Sigmoid colon (tissue), 7 donors: ENCODE measurements around the gene UST. TPM values are rescaled to one million over a fixed set of nuclear protein-coding genes. Genes with fewer than 3 reads are reported as not detected.
"Not testable (repeated sequence)": the region's sequence is repeated elsewhere in the genome, so short reads cannot be mapped to it uniquely, and the experiment has no call there.

Source experiments
- DNase-seq: peaks from one replicate; pipeline ENCODE4 v3.0.0-alpha.2; 2019
- H3K27ac ChIP-seq, 4 donors: fragments of 200-600 bp; sonication (generic); one replicate each; pipeline ENCODE4 v1.5.1; 2016 to 2019; ENCODE audit warnings: mild to moderate bottlenecking in 1 of 4
- H3K27me3 ChIP-seq, 3 donors: fragments of 200-600 bp; sonication (generic); one replicate each; pipeline ENCODE4 v1.5.1; 2019; ENCODE audit warnings: mild to moderate bottlenecking in 1 of 3
- H3K36me3 ChIP-seq, 4 donors: fragments of 200-600 bp; sonication (generic); one replicate each; pipeline ENCODE4 v1.5.1; 2016 to 2019
- H3K4me1 ChIP-seq, 4 donors: fragments of 200-600 bp; sonication (generic); one replicate each; pipeline ENCODE4 v1.5.1; 2017 to 2019
- H3K4me3 ChIP-seq, 4 donors: fragments of 200-600 bp; sonication (generic); one replicate each; pipeline ENCODE4 v1.5.1; 2017 to 2019; ENCODE audit warnings: mild to moderate bottlenecking in 2 of 4, moderate library complexity in 1 of 4
- H3K9me3 ChIP-seq, 4 donors: fragments of 200-600 bp in 3 of 4; sonication (generic) in 3 of 4; one replicate each; pipeline versions ENCODE4 v1.5.1 to v1.6.1; 2013 to 2019
- EP300 ChIP-seq, 4 donors: sonication (generic); formaldehyde crosslinking; IDR thresholded peaks; one replicate each; pipeline ENCODE4 v1.6.1; 2017; ENCODE audit warnings: antibody characterized with exemption in 4 of 4
- POLR2A ChIP-seq, 2 donors: fragments of 450-650 bp; IDR thresholded peaks; one replicate each; pipeline ENCODE4 v1.6.1; 2016; ENCODE audit warnings: antibody characterized with exemption in 2 of 2, mild to moderate bottlenecking in 2 of 2, moderate library complexity in 2 of 2
- POLR2AphosphoS5 ChIP-seq, 4 donors: sonication (generic); formaldehyde crosslinking; IDR thresholded peaks; one replicate each; pipeline ENCODE4 v1.6.1; 2017; ENCODE audit warnings: antibody characterized with exemption in 4 of 4
- WGBS, 2 donors: extraction: QIAGEN DNeasy Blood & Tissue Kit; methylation state at CpG; one replicate each; pipeline ENCODE4 v1.1.7; 2013; 5-methylcytosine and 5-hydroxymethylcytosine counted together
- intact Hi-C: fragments of 100-400 bp; cut with DNase I; formaldehyde crosslinking; loops from one replicate; pipeline ENCODE4 v1.15.1; 2023
- polyA plus RNA-seq, 3 donors: library from polyadenylated mRNA; stranded (reverse); fragments of 200-250 nt; gene quantifications; one replicate each; pipeline ENCODE4 v1.2.3, GENCODE V29; 2013
- total RNA-seq, 4 donors: library from RNA; depleted of rRNA; stranded (reverse); fragments of >200 nt; gene quantifications; one replicate each; pipeline ENCODE4 v1.1.0, GENCODE V29; 2016
- TF ChIP-seq, protein P1 (sequence below), 4 experiments: fragments of 450-650 bp in 3 of 4; fragments of 200-600 bp in 1 of 4; IDR thresholded peaks; one replicate each; pipeline ENCODE4 v1.5.1; 2016 to 2019; ENCODE audit warnings: antibody characterized with exemption in 4 of 4, mild to moderate bottlenecking in 3 of 4, moderate library complexity in 2 of 4
- donor health status: healthy with polysubstance abuse.
- donor health status: Bipolar disorder and iron deficiency.
- donor health status: healthy.

The UST gene
- total and polyA plus RNA-seq, 7 donors: 0.46 to 35.2 (median 21.8) TPM

DNA sequence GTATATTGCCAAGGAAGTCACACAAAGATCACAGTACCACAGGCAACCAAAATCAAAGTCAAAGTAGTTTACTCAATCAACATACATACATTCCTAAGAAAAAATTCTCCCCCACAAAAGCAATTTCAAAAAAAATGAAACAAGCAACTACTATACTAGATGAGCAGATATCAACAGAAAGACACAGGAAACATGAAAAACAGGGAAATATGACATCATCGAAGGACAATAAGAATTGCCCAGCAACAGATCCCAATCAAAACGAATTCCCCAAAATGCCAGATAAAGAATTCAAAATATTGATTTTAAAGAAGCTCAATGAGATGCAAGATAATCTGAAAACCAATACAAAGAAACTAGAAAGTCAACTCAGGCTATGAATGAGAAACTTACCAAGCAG, 351.0 kb downstream of the UST start:
- Histone ChIP-seq H3K4me3 (no peak overlapping the region), H3K4me1 (peaks cover 0 to 21% (median 17%) of the 10 kb centered on the region in 4 donors), H3K27ac (no peak overlapping the region), H3K9me3 (no peaks in the 10 kb centered on the region), H3K27me3 (no peaks in the 10 kb centered on the region), H3K36me3 (no peaks in the 10 kb centered on the region)
- no peak for DNase-seq
- WGBS, 2 donors: 91 to 94% methylated on average over 2 of the region's 2 CpGs
- TF ChIP-seq, protein P1, sequence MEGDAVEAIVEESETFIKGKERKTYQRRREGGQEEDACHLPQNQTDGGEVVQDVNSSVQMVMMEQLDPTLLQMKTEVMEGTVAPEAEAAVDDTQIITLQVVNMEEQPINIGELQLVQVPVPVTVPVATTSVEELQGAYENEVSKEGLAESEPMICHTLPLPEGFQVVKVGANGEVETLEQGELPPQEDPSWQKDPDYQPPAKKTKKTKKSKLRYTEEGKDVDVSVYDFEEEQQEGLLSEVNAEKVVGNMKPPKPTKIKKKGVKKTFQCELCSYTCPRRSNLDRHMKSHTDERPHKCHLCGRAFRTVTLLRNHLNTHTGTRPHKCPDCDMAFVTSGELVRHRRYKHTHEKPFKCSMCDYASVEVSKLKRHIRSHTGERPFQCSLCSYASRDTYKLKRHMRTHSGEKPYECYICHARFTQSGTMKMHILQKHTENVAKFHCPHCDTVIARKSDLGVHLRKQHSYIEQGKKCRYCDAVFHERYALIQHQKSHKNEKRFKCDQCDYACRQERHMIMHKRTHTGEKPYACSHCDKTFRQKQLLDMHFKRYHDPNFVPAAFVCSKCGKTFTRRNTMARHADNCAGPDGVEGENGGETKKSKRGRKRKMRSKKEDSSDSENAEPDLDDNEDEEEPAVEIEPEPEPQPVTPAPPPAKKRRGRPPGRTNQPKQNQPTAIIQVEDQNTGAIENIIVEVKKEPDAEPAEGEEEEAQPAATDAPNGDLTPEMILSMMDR (IDR thresholded peaks at IDR 0.05): no peak
- TF ChIP-seq POLR2A (IDR thresholded peaks at IDR 0.05): no peak
- TF ChIP-seq EP300 (IDR thresholded peaks at IDR 0.05): no peak
- TF ChIP-seq POLR2AphosphoS5 (IDR thresholded peaks at IDR 0.05): no peak
- intact Hi-C loops: no loop called here

DNA sequence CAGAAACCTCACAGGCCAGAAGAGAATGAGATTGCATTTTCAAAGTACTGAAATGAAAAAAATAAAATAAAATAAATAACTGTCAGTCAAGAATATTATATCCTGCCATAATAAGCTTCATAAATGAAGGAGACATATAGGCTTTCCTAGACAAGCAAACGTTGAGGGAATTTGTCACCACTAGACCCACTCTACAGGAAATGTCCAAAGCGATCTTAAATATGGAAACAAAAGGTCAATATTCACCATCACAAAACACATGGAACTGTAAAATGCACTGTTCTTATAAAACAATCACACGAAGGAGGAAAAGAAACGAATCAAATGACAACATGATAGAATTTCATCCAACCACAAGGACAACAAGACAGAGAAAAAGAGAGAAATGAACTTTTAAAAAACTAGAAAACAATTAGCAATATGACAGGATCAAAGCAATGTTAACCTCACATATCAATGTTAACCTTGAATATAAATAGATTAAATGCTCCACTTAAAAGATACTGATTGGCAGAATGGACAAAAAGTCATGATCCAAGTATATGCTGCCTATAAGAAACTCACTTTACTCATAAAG, 352.0 kb downstream of the UST start:
- Histone ChIP-seq H3K36me3 (no peaks in the 10 kb centered on the region), H3K4me3 (no peak overlapping the region), H3K27me3 (no peaks in the 10 kb centered on the region), H3K9me3 (no peaks in the 10 kb centered on the region), H3K27ac (no peak overlapping the region), H3K4me1 (peaks cover 0 to 20% (median 11%) of the 10 kb centered on the region in 4 donors)
- WGBS, 2 donors: 89 to 96% methylated on average over 4 of the region's 4 CpGs
- TF ChIP-seq, protein P1 (IDR thresholded peaks at IDR 0.05): no peak
- TF ChIP-seq POLR2AphosphoS5 (IDR thresholded peaks at IDR 0.05) (no peak), POLR2A (IDR thresholded peaks at IDR 0.05) (no peak), EP300 (IDR thresholded peaks at IDR 0.05) (no peak)
- intact Hi-C loops: no loop called here
- DNase-seq: no peak

DNA sequence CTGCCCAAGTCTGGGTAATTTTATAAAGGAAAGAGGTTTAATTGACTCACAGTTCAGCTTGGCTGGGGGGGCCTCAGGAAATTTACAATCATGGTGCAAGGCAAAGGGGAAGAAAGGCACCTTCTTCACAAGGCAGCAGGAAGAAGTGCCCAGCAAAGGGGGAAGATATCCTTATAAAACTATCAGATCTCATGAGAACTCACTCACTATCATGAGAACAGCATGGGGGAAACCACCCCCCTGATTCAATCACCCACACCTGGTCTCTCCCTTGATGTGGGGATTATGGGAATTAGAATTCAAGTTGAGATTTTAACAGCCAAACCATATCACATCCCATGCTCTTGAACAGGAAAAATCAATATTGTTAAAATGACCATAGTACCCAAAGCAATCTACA, 355.5 kb downstream of the UST start:
- Histone ChIP-seq H3K27me3 (no peaks in the 10 kb centered on the region), H3K9me3 (no peaks in the 10 kb centered on the region), H3K4me1 (no peaks in the 10 kb centered on the region), H3K4me3 (no peak overlapping the region), H3K27ac (no peak overlapping the region), H3K36me3 (no peaks in the 10 kb centered on the region)
- TF ChIP-seq POLR2AphosphoS5 (IDR thresholded peaks at IDR 0.05): no peak
- TF ChIP-seq POLR2A (IDR thresholded peaks at IDR 0.05): no peak
- TF ChIP-seq, protein P1 (IDR thresholded peaks at IDR 0.05): no peak
- no peak for TF ChIP-seq EP300 (IDR thresholded peaks at IDR 0.05)
- no peak for DNase-seq
- intact Hi-C loops: no loop called here

DNA sequence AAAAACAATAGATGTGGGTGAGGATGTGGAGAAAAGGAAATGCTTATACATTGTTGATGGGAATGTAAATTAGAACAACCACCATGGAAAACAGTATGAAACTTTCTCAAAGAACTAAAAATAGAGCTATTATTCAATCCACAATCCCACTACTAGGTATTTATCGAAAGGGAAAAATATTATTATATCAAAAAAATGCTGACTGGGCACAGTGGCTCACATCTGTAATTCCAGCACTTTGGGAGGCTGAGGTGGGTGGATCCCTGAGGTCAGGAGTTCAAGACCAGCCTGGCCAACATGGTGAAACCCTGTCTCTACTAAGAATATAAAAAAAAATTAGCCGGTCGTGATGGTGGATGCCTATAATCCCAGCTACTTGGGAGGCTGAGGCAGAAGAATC, 357.1 kb downstream of the UST start:
- H3K4me1 ChIP-seq, H3K36me3 ChIP-seq, H3K27me3 ChIP-seq, DNase-seq, H3K27ac ChIP-seq, intact Hi-C loops, H3K9me3 ChIP-seq, H3K4me3 ChIP-seq: not testable (repeated sequence)
- 95% methylated on average over 3 of the region's 3 CpGs for WGBS, 2 donors

DNA sequence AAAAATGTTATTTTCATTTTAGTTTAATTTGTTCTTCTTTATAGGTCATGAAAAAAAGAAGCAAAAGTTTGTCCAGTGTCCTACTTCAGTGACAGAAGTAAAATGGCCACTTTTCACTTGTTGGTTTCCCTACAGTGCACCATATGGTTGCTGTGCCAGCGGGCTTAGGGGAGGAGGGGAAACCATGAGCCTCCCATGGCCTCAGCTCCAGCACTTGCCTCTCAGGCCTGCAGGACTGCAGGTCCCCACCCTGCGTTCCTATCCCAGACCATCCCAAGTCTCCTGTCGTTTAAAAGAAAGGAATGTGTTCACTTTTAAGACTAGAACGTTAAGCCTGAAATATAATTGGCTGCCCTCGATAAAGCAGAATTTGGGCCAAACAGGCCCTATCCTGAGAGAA, 360.7 kb downstream of the UST start:
- Histone ChIP-seq H3K27me3 (no peaks in the 10 kb centered on the region), H3K36me3 (no peaks in the 10 kb centered on the region), H3K27ac (no peak overlapping the region), H3K4me1 (no peaks in the 10 kb centered on the region), H3K9me3 (no peaks in the 10 kb centered on the region), H3K4me3 (no peak overlapping the region)
- WGBS, 2 donors: 84 to 90% methylated on average over 5 of the region's 5 CpGs
- intact Hi-C loops: no loop called here
- no peak for TF ChIP-seq EP300 (IDR thresholded peaks at IDR 0.05)
- TF ChIP-seq, protein P1 (IDR thresholded peaks at IDR 0.05): no peak
- TF ChIP-seq POLR2A (IDR thresholded peaks at IDR 0.05): no peak
- no peak for DNase-seq
